CD8-positive, alpha-beta memory T cell (primary cell): ENCODE data around the gene CTIF. TPM values are rescaled to one million over a fixed set of nuclear protein-coding genes. Genes with fewer than 3 reads are reported as not detected.

ENCODE experiments used
- CTCF ChIA-PET: fragments of 350-600 bp; sonication (Branson Sonifier 250); formaldehyde crosslinking; loops from one replicate; lab custom pipeline; 2021; ENCODE audit warnings: antibody characterized with exemption; lab: Charles Lee
- POLR2A ChIA-PET: fragments of 350-600 bp; sonication (Branson Sonifier 250); formaldehyde crosslinking; loops from one replicate; lab custom pipeline; 2021; ENCODE audit warnings: antibody characterized with exemption; lab: Charles Lee
- DNase-seq, 5 donors: peaks; one replicate each; pipeline versions ENCODE4 v3.0.0 to v3.0.0-alpha.2; 2020 to 2022; ENCODE audit warnings: mixed read lengths in 1 of 5
- H3K27ac ChIP-seq: one replicate; pipeline ENCODE4 v1.7.0; 2013; ENCODE audit warnings: low read depth, mild to moderate bottlenecking, low read length, moderate library complexity
- H3K27me3 ChIP-seq: 2 replicates; pipeline ENCODE4 v1.7.0; 2013; ENCODE audit warnings: low read length, mild to moderate bottlenecking; ENCODE audit not compliant: insufficient read depth, poor library complexity, severe bottlenecking
- H3K36me3 ChIP-seq: 2 replicates; pipeline ENCODE4 v1.7.0; 2013; ENCODE audit warnings: mild to moderate bottlenecking, low read length, moderate library complexity; ENCODE audit not compliant: insufficient read depth
- H3K4me1 ChIP-seq: 2 replicates; pipeline ENCODE4 v1.7.0; 2013; ENCODE audit warnings: mild to moderate bottlenecking, low read length, moderate library complexity; ENCODE audit not compliant: insufficient read depth
- H3K4me3 ChIP-seq: 2 replicates; pipeline ENCODE4 v1.7.0; 2013; ENCODE audit warnings: mild to moderate bottlenecking, low read length
- H3K9me3 ChIP-seq: 2 replicates; pipeline ENCODE4 v1.7.0; 2013; ENCODE audit warnings: mild to moderate bottlenecking, low read length
- H3K27ac Mint-ChIP-seq, 8 donors: one replicate each; pipeline ENCODE4 v1.8.0; 2020 to 2021; ENCODE audit warnings: mixed read lengths in 8 of 8, mild to moderate bottlenecking in 6 of 8, inconsistent platforms in 3 of 8, moderate library complexity in 3 of 8
- H3K27me3 Mint-ChIP-seq, 2 donors: one replicate each; pipeline ENCODE4 v1.8.0; 2020 to 2021; ENCODE audit warnings: mixed read lengths in 2 of 2, mild to moderate bottlenecking in 1 of 2, moderate library complexity in 1 of 2
- H3K36me3 Mint-ChIP-seq, 3 donors: one replicate each; pipeline ENCODE4 v1.8.0; 2020 to 2021; ENCODE audit warnings: mixed read lengths in 3 of 3, inconsistent platforms in 1 of 3, mild to moderate bottlenecking in 1 of 3
- H3K4me1 Mint-ChIP-seq, 3 donors: one replicate each; pipeline ENCODE4 v1.8.0; 2020 to 2021; ENCODE audit warnings: mixed read lengths in 3 of 3, inconsistent platforms in 1 of 3, mild to moderate bottlenecking in 1 of 3
- H3K4me3 Mint-ChIP-seq, 7 donors: one replicate each; pipeline ENCODE4 v1.8.0; 2020 to 2021; ENCODE audit warnings: mixed read lengths in 7 of 7, mild to moderate bottlenecking in 6 of 7, moderate library complexity in 4 of 7, inconsistent platforms in 2 of 7
- H3K9me3 Mint-ChIP-seq, 5 donors: one replicate each; pipeline ENCODE4 v1.8.0; 2020 to 2022; ENCODE audit warnings: mixed read lengths in 5 of 5, mild to moderate bottlenecking in 3 of 5, moderate library complexity in 2 of 5, inconsistent platforms in 1 of 5
- polyA plus RNA-seq: library from polyadenylated mRNA; unstranded; fragments of 300-500 nt; fragmentation: Illumina TruSeq; gene quantifications from one replicate; pipeline ENCODE4 v1.2.3, GENCODE V29; 2021
- total RNA-seq, 2 experiments: library from RNA; stranded (reverse); gene quantifications; one replicate each; pipeline ENCODE4 v1.2.3, GENCODE V29; 2021

CTIF gene
- total and polyA plus RNA-seq, 3 experiments from 2014 or later = 0.89 to 4.8 (median 4.2) TPM

GRCh38 chr18:48719974-48720654 lies 181.3 kb downstream of the CTIF start:
- ChIA-PET CTCF (no interaction called here), POLR2A (no interaction called here)
- Histone ChIP-seq H3K9me3 (no peaks in the 10 kb centered on the region), H3K36me3 (no peaks in the 10 kb centered on the region), H3K4me3 (no peak overlapping the region), H3K27ac (no peak overlapping the region), H3K27me3 (no peaks in the 10 kb centered on the region), H3K4me1 (no peaks in the 10 kb centered on the region)
- peaks cover 0 to 2% (median 0%) of the 10 kb centered on the region in 3 donors for H3K36me3 Mint-ChIP-seq
- H3K4me3 Mint-ChIP-seq = no peak overlapping the region
- no peak overlapping the region for H3K27ac Mint-ChIP-seq
- DNase-seq = no peak
- no peaks in the 10 kb centered on the region for H3K4me1 Mint-ChIP-seq
- peaks cover 0 to 2% of the 10 kb centered on the region in 2 donors for H3K27me3 Mint-ChIP-seq
- no peaks in the 10 kb centered on the region for H3K9me3 Mint-ChIP-seq

DNA sequence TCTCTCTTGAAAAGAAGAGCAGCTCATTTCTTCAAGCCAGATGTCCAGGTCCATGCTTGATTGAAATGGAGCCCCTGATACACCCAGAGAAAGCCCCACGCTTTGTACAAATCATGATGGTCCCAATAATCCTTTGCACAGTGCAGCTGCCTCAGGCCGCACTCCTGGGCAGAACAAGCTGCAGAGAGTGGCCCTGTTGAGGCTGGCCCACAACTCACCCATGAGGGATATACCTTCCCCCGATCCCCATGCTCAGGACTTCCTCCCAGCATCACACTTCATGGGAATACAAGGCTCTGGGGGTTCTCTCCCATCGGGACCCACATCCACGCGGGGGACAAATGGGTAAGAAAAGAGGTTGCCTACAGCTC lies 181.8 kb downstream of the CTIF start:
- peaks cover 0 to 2% (median 0%) of the 10 kb centered on the region in 3 donors for H3K36me3 Mint-ChIP-seq
- no peak for DNase-seq
- no peaks in the 10 kb centered on the region for H3K27me3 ChIP-seq

DNA sequence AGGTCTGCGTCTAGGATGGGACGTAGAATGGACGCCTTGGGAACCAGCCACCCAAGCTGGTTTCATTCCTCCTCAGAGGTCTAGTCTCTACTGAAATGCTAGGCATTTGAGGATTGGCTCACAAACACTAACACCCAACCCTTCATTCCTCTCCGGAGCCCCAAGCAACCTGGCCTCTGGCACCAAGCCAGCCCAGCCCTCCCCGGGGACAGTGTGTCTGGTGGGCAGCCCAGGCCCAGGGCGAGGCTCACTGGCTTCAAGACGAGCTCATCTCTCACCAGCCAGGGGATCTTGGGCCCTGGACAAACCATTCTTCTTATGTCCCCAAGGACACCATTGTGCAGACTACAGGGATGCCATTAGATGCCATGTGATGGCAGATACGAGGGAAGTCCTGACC lies 182.5 kb downstream of the CTIF start:
- H3K9me3 Mint-ChIP-seq = no peaks in the 10 kb centered on the region
- peaks cover 0 to 2% of the 10 kb centered on the region in 2 donors for H3K27me3 Mint-ChIP-seq
- Histone ChIP-seq H3K4me3 (no peak overlapping the region), H3K9me3 (no peaks in the 10 kb centered on the region), H3K36me3 (no peaks in the 10 kb centered on the region), H3K27ac (no peak overlapping the region), H3K27me3 (no peaks in the 10 kb centered on the region), H3K4me1 (no peaks in the 10 kb centered on the region)
- no peaks in the 10 kb centered on the region for H3K4me1 Mint-ChIP-seq
- POLR2A ChIA-PET = no interaction called here
- no peak overlapping the region for H3K4me3 Mint-ChIP-seq
- no peak for DNase-seq
- H3K36me3 Mint-ChIP-seq = peaks cover 0 to 2% (median 0%) of the 10 kb centered on the region in 3 donors
- no peak overlapping the region for H3K27ac Mint-ChIP-seq
- CTCF ChIA-PET = interaction anchor here (1.1 kb wide), 1 partner anchor 436 kb away, joined by 3 read pairs; no protein-coding TSS in a partner anchor

More for the DNA sequence above, 181.8 kb downstream of the CTIF start:
- no peaks in the 10 kb centered on the region for H3K9me3 Mint-ChIP-seq
- H3K27ac Mint-ChIP-seq = no peak overlapping the region
- H3K4me1 Mint-ChIP-seq = no peaks in the 10 kb centered on the region
- Histone ChIP-seq H3K27ac (no peak overlapping the region), H3K36me3 (no peaks in the 10 kb centered on the region), H3K4me1 (no peaks in the 10 kb centered on the region), H3K4me3 (no peak overlapping the region), H3K9me3 (no peaks in the 10 kb centered on the region)
- ChIA-PET POLR2A (no interaction called here), CTCF (no interaction called here)
- no peak overlapping the region for H3K4me3 Mint-ChIP-seq
- peaks cover 0 to 2% of the 10 kb centered on the region in 2 donors for H3K27me3 Mint-ChIP-seq

- H3K27ac Mint-ChIP-seq = no peak overlapping the region
- H3K4me1 ChIP-seq = no peaks in the 10 kb centered on the region
- no peaks in the 10 kb centered on the region for H3K36me3 ChIP-seq
- DNase-seq = no peak
- H3K36me3 Mint-ChIP-seq = peaks cover 0 to 2% (median 0%) of the 10 kb centered on the region in 3 donors
- no peak overlapping the region for H3K4me3 Mint-ChIP-seq
- no peak overlapping the region for H3K4me3 ChIP-seq
- H3K4me1 Mint-ChIP-seq = no peaks in the 10 kb centered on the region
- ChIA-PET CTCF (no interaction called here), POLR2A (no interaction called here)
- no peaks in the 10 kb centered on the region for H3K9me3 Mint-ChIP-seq
- H3K9me3 ChIP-seq = no peaks in the 10 kb centered on the region
- H3K27ac ChIP-seq = no peak overlapping the region
- H3K27me3 Mint-ChIP-seq = peaks cover 0 to 2% of the 10 kb centered on the region in 2 donors
- H3K27me3 ChIP-seq = no peaks in the 10 kb centered on the region
Measured at GRCh38 chr18:48723016-48723415, 184.2 kb downstream of the CTIF start.

- Histone ChIP-seq H3K4me1 (no peaks in the 10 kb centered on the region), H3K9me3 (no peaks in the 10 kb centered on the region), H3K27ac (no peak overlapping the region), H3K36me3 (no peaks in the 10 kb centered on the region), H3K4me3 (no peak overlapping the region), H3K27me3 (no peaks in the 10 kb centered on the region)
- ChIA-PET CTCF (no interaction called here), POLR2A (no interaction called here)
- peaks cover 0 to under 1% of the 10 kb centered on the region in 2 donors for H3K27me3 Mint-ChIP-seq
- H3K36me3 Mint-ChIP-seq = peaks cover 0 to 1% (median 0%) of the 10 kb centered on the region in 3 donors
- H3K4me1 Mint-ChIP-seq = no peaks in the 10 kb centered on the region
- no peak overlapping the region for H3K4me3 Mint-ChIP-seq
- DNase-seq = no peak
- no peak overlapping the region for H3K27ac Mint-ChIP-seq
- no peaks in the 10 kb centered on the region for H3K9me3 Mint-ChIP-seq
Measured at GRCh38 chr18:48723837-48724236, 185.0 kb downstream of the CTIF start.

- Histone ChIP-seq H3K4me3 (no peak overlapping the region), H3K4me1 (no peaks in the 10 kb centered on the region), H3K36me3 (no peaks in the 10 kb centered on the region), H3K27me3 (no peaks in the 10 kb centered on the region), H3K9me3 (no peaks in the 10 kb centered on the region), H3K27ac (no peak overlapping the region)
- DNase-seq = no peak
- H3K4me3 Mint-ChIP-seq = no peak overlapping the region
- no peaks in the 10 kb centered on the region for H3K9me3 Mint-ChIP-seq
- CTCF ChIA-PET = no interaction called here
- H3K27ac Mint-ChIP-seq = no peak overlapping the region
- POLR2A ChIA-PET = no interaction called here
- H3K4me1 Mint-ChIP-seq = no peaks in the 10 kb centered on the region
- no peaks in the 10 kb centered on the region for H3K27me3 Mint-ChIP-seq
- H3K36me3 Mint-ChIP-seq = no peaks in the 10 kb centered on the region
Measured at GRCh38 chr18:48724442-48724841, 185.6 kb downstream of the CTIF start.

- ChIA-PET POLR2A (no interaction called here), CTCF (no interaction called here)
Measured at GRCh38 chr18:48724939-48725338, 186.1 kb downstream of the CTIF start.

DNA sequence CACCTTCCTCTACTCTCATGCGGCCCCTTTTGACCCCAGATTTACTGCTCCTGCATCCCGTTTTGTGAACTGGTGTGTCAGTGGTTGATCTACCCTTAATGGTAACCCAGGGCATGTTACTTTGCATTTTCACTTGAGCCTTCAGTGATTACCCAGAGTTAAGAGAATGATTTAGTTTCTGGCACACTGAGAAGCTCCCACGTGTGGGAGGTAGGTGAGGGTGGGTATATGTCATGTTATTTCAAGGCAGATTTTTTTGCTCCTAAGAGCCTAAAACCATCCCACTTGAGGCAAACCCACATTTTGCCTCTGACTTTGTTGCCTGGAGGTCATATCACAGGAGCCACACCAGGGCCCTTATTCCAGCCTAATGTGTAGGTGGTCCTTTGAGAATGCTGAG lies 186.7 kb downstream of the CTIF start:
- Histone ChIP-seq H3K9me3 (no peaks in the 10 kb centered on the region), H3K4me1 (no peaks in the 10 kb centered on the region), H3K4me3 (no peak overlapping the region), H3K36me3 (no peaks in the 10 kb centered on the region), H3K27me3 (no peaks in the 10 kb centered on the region), H3K27ac (no peak overlapping the region)
- Mint-ChIP-seq H3K27me3 (no peaks in the 10 kb centered on the region), H3K4me3 (no peak overlapping the region), H3K36me3 (no peaks in the 10 kb centered on the region), H3K4me1 (no peaks in the 10 kb centered on the region), H3K9me3 (no peaks in the 10 kb centered on the region), H3K27ac (no peak overlapping the region)
- DNase-seq = no peak
- POLR2A ChIA-PET = no interaction called here
- CTCF ChIA-PET = no interaction called here

More at GRCh38 chr18:48724939-48725338, 186.1 kb downstream of the CTIF start:
- no peak overlapping the region for H3K27ac Mint-ChIP-seq
- H3K27ac ChIP-seq = no peak overlapping the region
- H3K27me3 Mint-ChIP-seq = no peaks in the 10 kb centered on the region
- H3K4me3 Mint-ChIP-seq = no peak overlapping the region
- no peak overlapping the region for H3K4me3 ChIP-seq
- no peaks in the 10 kb centered on the region for H3K4me1 Mint-ChIP-seq
- H3K4me1 ChIP-seq = no peaks in the 10 kb centered on the region
- no peaks in the 10 kb centered on the region for H3K9me3 ChIP-seq
- H3K36me3 Mint-ChIP-seq = no peaks in the 10 kb centered on the region
- H3K9me3 Mint-ChIP-seq = no peaks in the 10 kb centered on the region
- no peaks in the 10 kb centered on the region for H3K36me3 ChIP-seq
- no peaks in the 10 kb centered on the region for H3K27me3 ChIP-seq
- no peak for DNase-seq
